ENCODE measurements around the gene OR52B4. TPM values are rescaled to one million over a fixed set of nuclear protein-coding genes. Genes with fewer than 3 reads are reported as not detected.
A peak's percentile ranks its signal among the peaks of the same experiment; 100 is the strongest.
"Not testable (repeated sequence)": the region's sequence is repeated elsewhere in the genome, so short reads cannot be mapped to it uniquely, and the experiment has no call there.

The OR52B4 gene
- total RNA-seq (2014; rRNA removed; shearing (Covaris generic)): not detected in 2 replicates

DNA sequence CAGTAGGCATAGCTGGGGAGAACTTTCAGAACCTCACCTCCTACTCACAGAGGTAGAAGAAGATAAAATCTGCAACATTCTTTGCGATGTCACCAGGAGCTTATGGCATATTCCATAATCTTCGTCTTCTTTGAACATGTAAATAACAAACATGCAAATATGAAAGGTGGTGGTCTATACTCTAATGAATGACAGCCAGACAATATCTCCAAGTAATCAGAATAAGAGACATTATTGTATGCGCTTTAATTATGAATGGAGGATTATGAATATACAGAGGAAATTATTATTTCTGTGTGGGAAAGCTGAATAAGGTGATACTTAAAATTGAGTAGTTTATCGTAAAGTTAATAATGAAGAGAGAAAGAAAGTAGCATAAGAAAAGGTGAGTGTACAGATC is at the start of gene OR52B4:
Gene OR52B4, minus strand, starts transcription at position 101 of the 400 bp plus-strand sequence. Its CDS starts 91 bp downstream, at position 10.
- no peak for DNase-seq (ENCODE audit: low spot score)

DNA sequence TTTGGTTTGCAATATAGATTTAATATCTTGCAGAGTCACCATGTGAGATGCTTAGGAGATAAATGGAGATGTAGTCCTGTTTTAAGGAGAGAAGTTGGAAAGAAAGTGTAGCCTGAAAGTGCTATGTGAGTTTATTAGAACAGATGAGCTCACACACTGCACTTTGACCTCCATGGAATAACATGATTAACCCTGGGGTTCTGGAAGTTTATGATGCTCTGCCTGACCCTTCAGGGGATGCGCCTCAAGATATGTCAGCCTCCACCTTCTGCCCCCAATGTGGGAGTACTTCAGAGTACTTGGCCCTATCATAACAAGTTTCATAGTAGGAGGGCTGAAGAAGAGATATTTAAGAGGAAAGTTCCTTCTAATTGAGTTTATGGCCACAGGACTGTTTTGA is 48.6 kb upstream of the OR52B4 start:
- no peak for DNase-seq (ENCODE audit: low spot score)

DNA sequence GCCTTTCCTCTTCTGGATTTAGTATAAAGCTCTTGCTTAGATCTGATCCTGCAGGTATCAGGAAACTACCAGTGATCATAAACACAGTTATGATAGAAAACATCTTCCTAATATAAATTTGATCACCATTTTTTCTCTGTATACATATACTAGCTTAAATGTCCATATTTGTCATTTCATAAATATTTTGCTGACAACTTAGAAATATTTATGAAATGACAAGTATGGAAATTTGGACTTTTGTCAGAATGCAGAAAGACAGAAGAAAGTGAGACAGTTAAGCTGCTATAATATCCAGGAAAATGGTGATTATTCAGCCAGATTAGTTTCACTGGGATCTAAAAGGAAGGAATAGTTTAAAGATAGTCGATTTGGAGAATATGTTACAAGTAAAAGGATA is 48.1 kb upstream of the OR52B4 start:
- DNase-seq (ENCODE audit: low spot score): no peak

DNA sequence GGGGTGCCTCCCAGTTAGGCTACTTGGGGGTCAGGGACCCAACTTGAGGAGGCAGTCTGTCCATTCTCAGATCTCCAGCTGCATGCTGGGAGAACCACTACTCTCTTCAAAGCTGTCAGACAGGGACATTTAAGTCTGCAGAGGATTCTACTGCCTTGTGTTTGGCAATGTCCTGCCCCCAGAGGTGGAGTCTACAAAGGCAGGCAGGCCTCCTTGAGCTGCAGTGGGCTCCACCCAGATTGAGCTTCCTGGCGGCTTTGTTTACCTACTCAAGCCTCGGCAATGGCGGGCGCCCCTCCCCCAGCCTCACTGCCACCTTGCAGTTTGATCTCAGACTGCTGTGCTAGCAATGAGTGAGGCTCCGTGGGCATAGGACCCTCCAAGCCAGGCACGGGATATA is 38.0 kb upstream of the OR52B4 start:
- not testable (repeated sequence) for DNase-seq (ENCODE audit: low spot score)

DNA sequence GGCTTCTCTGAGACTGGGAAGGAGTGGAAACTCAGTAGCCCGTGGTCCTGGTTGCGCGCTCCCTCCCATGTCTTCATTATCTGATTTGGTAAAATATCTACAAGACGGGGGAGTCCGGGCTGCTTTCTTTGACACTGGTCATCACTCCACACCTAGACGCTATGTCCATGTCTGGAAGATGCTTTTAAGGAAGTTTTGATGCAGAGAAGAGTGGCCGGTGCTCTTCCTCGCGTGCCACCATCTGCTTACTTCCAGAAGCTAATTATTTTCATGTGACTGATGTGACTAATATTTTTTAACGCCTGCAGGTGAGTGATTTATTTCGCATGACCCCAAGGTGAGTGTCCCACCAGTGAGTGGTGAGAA is 25.7 kb upstream of the OR52B4 start:
- no peak for DNase-seq (ENCODE audit: low spot score)

DNA sequence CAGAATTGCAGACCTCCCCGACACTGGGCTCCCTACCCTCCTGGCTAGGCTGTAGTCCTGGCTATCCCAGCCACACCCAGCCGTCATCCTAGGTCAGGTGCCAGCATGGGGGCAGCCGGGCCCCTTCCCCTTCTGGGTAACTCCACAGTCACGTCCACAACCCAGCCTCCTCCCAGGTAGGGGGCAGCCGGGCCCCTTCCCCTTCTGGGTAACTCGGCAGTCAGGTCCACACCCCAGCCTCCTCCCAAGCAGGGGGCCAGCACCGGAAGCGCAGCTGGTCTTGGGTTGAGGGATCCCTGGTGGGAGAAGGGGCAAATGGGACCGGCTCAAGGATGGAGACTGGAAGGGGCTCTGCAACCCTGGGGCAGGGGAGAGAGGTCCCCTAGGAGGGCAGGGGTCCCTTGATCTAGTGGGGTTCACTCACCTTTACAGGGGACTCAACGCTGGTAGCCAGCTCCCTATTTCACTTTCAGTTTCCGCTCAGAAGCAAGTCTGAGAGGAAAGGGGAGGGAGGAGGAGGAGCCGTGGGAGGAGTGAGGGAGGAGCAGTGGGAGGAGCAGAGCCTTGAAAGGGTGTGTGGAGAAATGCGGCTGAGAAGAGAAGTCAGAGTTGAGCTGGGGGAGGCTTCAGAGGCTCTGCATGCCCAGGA is 25.1 kb upstream of the OR52B4 start, which contains the start of gene TRIM21:
Gene TRIM21, minus strand, starts transcription at position 494 of the 649 bp plus-strand sequence. CDS start 3,293 bp downstream, outside the sequence.
- peak; percentile 89 for DNase-seq (ENCODE audit: low spot score)

DNA sequence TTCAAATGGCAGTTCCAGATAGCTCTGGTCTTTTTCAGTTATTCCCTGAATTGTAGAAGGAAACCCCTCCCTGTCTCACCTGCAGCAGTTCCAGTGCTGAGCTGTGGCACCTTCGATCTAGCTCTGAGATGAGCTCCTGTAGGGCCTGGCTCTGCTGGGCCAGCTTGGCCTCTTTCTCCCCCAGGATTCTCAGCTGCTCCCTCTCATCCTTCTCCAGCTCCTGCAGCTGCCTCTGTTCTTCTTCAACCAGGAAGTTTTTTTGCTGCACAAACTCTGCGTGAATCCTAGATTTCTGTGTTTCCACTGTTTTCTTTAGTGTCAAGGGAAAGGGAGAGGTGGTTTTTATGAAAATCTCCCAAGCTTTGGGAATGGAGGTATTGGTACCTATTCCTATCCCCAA is 20.0 kb upstream of the OR52B4 start:
- no peak for DNase-seq (ENCODE audit: low spot score)

DNA sequence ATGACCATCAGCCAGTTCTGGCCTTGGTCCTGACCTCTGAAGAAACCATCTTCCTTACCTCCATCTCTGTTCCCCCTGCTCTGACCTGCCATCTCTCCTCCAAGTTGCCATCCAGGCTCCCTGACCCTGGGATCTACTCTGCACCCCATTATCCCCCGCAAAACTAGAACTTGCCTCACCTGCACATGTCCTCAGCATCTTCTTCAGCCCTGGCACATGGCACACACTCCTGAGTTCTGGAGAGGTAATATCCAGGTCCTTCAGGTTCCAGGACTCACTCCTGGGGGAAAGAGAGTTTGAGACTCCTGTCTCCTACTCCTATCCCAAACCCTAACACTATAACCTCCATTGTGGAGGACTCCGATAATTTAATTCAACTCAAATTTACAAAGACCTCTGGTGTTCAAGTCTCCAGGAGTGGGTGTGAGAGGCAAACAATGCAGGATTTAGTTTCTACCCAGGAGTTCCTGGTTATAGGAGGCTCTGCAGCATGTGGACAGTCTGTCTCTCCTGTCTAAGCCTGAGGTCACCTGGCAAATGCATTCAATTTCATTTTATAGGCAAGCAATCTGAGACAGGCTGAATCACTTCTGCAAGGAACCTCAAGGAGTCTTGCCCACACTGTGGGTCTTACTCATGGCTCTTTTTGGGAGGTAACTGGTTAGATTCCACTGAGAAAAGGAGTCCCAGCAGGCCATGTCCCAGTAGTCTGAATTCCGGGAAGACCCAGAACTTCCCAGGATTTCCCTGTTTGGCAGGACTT is 18.0 kb upstream of the OR52B4 start:
- no peak for DNase-seq (ENCODE audit: low spot score)

DNA sequence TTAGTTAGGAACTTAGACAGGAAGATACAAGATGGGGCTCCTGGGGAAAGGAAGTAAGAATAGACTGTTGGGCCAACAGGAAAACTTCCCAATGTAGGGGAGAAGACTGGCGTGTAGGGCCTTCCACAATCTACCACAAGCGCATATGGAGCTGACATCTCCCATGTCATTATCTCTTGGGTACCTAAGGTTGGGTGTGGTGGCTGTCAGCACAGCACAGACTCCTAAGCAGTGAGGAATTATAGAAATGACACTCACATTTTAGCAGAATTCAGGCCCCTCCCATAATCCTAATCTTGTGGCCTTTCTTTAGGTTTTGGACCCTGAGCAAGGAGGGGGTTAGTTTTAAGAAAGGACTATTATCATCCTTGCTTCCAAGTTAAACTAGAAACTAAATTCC is 13.7 kb upstream of the OR52B4 start:
- no peak for DNase-seq (ENCODE audit: low spot score)

DNA sequence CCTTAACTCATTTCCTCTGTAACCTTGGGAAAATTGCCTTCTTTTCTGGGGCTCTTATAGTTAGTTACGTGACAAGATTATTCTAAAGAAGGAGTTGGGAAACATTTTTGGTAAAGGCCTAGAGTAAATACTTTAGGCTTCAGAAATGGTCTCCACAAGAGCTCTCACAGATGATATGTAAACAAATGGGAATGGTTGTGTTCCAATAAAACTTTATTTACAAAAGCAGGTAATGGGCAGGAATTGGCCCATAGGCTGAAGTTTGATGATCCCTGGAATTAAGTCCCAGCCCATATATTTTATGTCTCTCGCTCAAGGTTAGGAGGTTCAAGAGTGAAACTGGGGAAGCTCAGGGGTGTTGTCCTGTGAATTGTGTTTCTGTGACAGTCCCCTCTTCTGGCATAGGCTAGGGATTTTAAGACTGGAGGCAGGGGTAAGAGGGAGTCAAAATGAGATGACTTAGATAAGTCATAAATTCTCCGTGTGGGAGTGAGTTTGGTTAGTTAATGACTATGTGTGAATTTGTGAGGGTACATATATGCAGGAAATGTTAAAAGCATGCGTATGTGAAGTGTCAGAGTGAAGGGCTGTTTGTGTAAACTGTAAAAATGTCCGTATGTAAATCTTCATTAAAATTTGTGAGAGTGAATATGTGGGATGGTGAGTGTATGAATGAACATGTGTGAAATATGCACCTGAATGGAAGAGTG is 7.4 kb upstream of the OR52B4 start:
- DNase-seq (ENCODE audit: low spot score): no peak

DNA sequence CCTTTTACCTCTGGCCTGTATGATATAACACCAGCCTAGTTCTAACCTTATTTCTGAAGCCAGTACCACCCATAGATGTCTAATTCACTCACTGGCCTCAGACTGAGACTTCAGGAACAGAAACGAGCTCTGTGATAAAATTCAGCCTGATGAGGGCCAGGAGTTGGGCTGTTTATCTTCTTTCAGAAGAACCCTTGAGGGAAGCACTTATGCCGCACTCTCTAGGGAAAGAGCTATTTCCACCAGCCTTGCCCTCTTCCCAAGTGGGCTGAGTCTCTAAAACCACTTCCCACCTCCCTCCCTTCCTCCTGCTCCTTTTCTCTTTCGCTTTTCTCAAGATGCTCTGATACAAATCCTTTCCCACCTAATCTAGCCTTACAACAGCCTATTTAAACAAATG is 2.0 kb upstream of the OR52B4 start:
- no peak for DNase-seq (ENCODE audit: low spot score)

DNA sequence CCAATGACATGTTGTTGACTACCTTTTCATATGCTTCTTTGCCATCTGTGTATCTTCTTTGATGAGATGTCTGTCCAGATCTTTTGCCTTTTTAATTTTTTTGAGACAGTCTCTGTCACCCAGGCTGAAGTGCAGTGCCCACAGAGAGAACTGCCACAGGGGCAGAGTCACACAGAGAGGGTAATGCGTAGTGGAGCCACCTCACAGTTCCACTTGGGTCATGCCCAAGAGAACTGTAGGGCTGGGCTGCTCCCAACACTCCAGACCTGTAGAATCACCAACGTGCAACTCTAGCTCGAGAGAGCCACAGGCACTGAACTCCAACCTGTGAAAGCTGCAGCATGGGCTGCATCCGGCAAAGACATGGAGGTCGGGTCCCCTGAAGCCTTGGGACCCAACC is 20.0 kb downstream of the OR52B4 start:
- not testable (repeated sequence) for DNase-seq (ENCODE audit: low spot score)

DNA sequence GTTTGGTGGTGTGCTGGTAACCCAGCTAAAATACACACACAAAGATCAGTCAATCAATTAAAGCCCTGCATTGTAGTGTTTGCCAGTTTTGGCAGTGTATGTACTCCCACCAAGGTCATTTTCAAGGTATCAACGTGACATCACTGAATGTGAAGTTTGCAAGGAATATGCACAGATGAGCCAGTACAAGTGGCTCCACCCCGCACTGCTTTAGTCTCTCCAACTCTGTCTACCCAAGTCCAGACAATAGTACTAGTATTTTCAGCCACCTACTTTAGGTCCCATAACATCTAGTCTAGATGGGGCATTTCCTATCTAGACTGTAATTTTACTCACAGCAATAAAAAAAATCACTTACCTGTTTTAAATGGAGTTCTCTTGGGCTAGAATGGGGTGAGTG is 22.8 kb downstream of the OR52B4 start:
- DNase-seq (ENCODE audit: low spot score): not testable (repeated sequence)

DNA sequence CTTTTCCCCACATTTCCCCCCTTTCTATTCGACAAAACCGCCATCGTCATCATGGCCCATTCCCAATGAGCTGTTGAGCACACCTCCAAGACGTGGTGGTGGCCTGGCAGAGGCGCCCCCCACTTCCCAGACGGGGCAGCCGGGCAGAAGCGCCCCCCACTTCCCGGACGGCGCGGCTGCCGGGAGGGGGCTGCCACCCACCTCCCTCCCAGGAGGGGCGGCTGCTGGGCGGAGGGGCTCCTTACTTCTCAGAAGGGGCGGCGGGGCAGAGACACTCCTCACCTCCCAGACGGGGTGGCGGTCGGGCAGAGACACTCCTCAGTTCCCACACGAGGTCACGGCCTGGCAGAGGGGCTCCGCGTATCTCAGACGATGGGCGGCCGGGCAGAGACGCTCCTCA is 33.8 kb downstream of the OR52B4 start:
- DNase-seq (ENCODE audit: low spot score): not testable (repeated sequence)

Other genes with a start within 250 kb of the OR52B4 start
- gene TRIM21, start 25.3 kb upstream of the OR52B4 start, total RNA-seq (2014; rRNA removed; shearing (Covaris generic)): 24.7 and 25.2 TPM in 2 replicates
- not detected in 2 replicates for gene OR52K2, start 80.9 kb upstream of the OR52B4 start, total RNA-seq (2014; rRNA removed; shearing (Covaris generic))
- not detected in 2 replicates for gene OR52K1, start 114.3 kb upstream of the OR52B4 start, total RNA-seq (2014; rRNA removed; shearing (Covaris generic))
- not detected in 2 replicates for gene OR52M1, start 176.8 kb upstream of the OR52B4 start, total RNA-seq (2014; rRNA removed; shearing (Covaris generic))
- gene OR52I2, start 213.4 kb upstream of the OR52B4 start, total RNA-seq (2014; rRNA removed; shearing (Covaris generic)): not detected in 2 replicates
- gene OR52I1, start 225.7 kb upstream of the OR52B4 start, total RNA-seq (2014; rRNA removed; shearing (Covaris generic)): not detected in 2 replicates
- gene TRIM68, start 239.8 kb upstream of the OR52B4 start, total RNA-seq (2014; rRNA removed; shearing (Covaris generic)): 10.3 and 10.8 TPM in 2 replicates